Measurements from ENCODE around the gene NSRP1. TPM values are rescaled to one million over a fixed set of nuclear protein-coding genes. Genes with fewer than 3 reads are reported as not detected.

Gene NSRP1
- total RNA-seq, 2 experiments from 2014 or later: 23.8 to 25.2 TPM

- H3K27me3 Mint-ChIP-seq: peaks cover 85% of the 10 kb centered on the region
- Histone ChIP-seq H3K9me3 (ENCODE audit: control insufficient read depth in 1 of 2, insufficient read depth in 1 of 2, low read length in 2 of 2) (peaks cover 0 to 9% of the 10 kb centered on the region in 2 experiments), H3K4me1 (ENCODE audit: insufficient read depth, low read length) (peaks cover 33% of the 10 kb centered on the region), H3K27me3 (ENCODE audit: control insufficient read depth in 1 of 2, insufficient read depth in 2 of 2, low read length in 2 of 2) (peaks cover 46 to 70% of the 10 kb centered on the region in 2 experiments), H3K27ac (ENCODE audit: low read depth in 1 of 2, low read length in 2 of 2) (no peak overlapping the region), H3K4me3 (ENCODE audit: low read length) (peak overlapping the region; percentile 7), H3K36me3 (ENCODE audit: insufficient read depth, low read length) (no peaks in the 10 kb centered on the region)
- CTCF ChIA-PET: no interaction called here
- no peaks in the 10 kb centered on the region for H3K9me3 Mint-ChIP-seq
- H3K36me3 Mint-ChIP-seq (ENCODE audit: low read depth): no peaks in the 10 kb centered on the region
- no peak for ATAC-seq (ENCODE audit: poor library complexity)
- peaks cover 22% of the 10 kb centered on the region for H3K4me1 Mint-ChIP-seq (ENCODE audit: low read depth)
- DNase-seq: no peak
- no peak for TF ChIP-seq CTCF (IDR thresholded peaks at IDR 0.05)
- intact Hi-C loops (cut with DNase I, micrococcal nuclease): no loop called here
- H3K4me3 Mint-ChIP-seq: peak overlapping the region; percentile 20
- POLR2A ChIA-PET: no interaction called here
- no peak overlapping the region for H3K27ac Mint-ChIP-seq
Measured at GRCh38 chr17:30234964-30235363, 118.3 kb downstream of the NSRP1 start.

GRCh38 chr17:30235386-30236296, 119.0 kb downstream of the NSRP1 start, which contains the start of gene SLC6A4:
TSS of gene SLC6A4 (minus strand) at chr17:30235697. CDS start at chr17:30221958, 13,739 bp downstream.
- no peaks in the 10 kb centered on the region for H3K36me3 Mint-ChIP-seq (ENCODE audit: low read depth)
- TF ChIP-seq CTCF (IDR thresholded peaks at IDR 0.05): no peak
- Histone ChIP-seq H3K4me3 (ENCODE audit: low read length) (peak within 1 kb of the TSS; percentile 12), H3K9me3 (ENCODE audit: control insufficient read depth in 1 of 2, insufficient read depth in 1 of 2, low read length in 2 of 2) (peaks cover 0 to 9% of the 10 kb centered on the region in 2 experiments), H3K27ac (ENCODE audit: low read depth in 1 of 2, low read length in 2 of 2) (no peak within 1 kb of the TSS), H3K36me3 (ENCODE audit: insufficient read depth, low read length) (no peaks in the 10 kb centered on the region), H3K4me1 (ENCODE audit: insufficient read depth, low read length) (peaks cover 33% of the 10 kb centered on the region), H3K27me3 (ENCODE audit: control insufficient read depth in 1 of 2, insufficient read depth in 2 of 2, low read length in 2 of 2) (peaks cover 46 to 64% of the 10 kb centered on the region in 2 experiments)
- ChIA-PET CTCF (no interaction called here), POLR2A (no interaction called here)
- intact Hi-C loops (cut with DNase I, micrococcal nuclease): no loop called here
- H3K27ac Mint-ChIP-seq: no peak within 1 kb of the TSS
- peak in 1 of 14 experiments; percentile 7 for DNase-seq
- H3K4me3 Mint-ChIP-seq: peak within 1 kb of the TSS; percentile 58
- ATAC-seq (ENCODE audit: poor library complexity): no peak
- H3K9me3 Mint-ChIP-seq: no peaks in the 10 kb centered on the region
- H3K27me3 Mint-ChIP-seq: peaks cover 84% of the 10 kb centered on the region
- H3K4me1 Mint-ChIP-seq (ENCODE audit: low read depth): peaks cover 22% of the 10 kb centered on the region

Small RNAs within 50 kb of the gene (microRNA-seq; reads per million reads assigned to microRNA genes)
- not detected for gene MIR423 (ENCODE audit: borderline microRNAs expressed, borderline replicate concordance)

Other genes with a start within 250 kb of the NSRP1 start
- 10 to 100 TPM; 73.4 to 81.5 TPM for gene SSH2, start 186.6 kb upstream of the NSRP1 start, total RNA-seq
- gene EFCAB5, start 175.2 kb upstream of the NSRP1 start, total RNA-seq: under 1 TPM; 0.25 to 0.53 TPM
- gene SLC6A4, start 118.9 kb downstream of the NSRP1 start, total RNA-seq: not detected
- gene BLMH, start 175.1 kb downstream of the NSRP1 start, total RNA-seq: 10 to 100 TPM; 32.9 to 36.5 TPM
- not detected for gene TMIGD1, start 217.2 kb downstream of the NSRP1 start, total RNA-seq

Measured in CD4-positive, alpha-beta T cell (primary cell).